Loucy (cell line): ENCODE results near the gene SH3BP5.

ENCODE experiments used
- EZH2phosphoT487 ChIP-seq: fragments of 200-600 bp; IDR thresholded peaks from 2 replicates; pipeline ENCODE4 v1.6.1; 2018; ENCODE audit warnings: antibody characterized with exemption, mild to moderate bottlenecking, moderate library complexity, borderline replicate concordance
- TF ChIP-seq, protein P1 (sequence below): fragments of 200-600 bp; sonication (generic); conservative IDR thresholded peaks from 2 replicates; pipeline ENCODE4 v1.5.1; 2014; ENCODE audit warnings: mild to moderate bottlenecking, antibody characterized with exemption, low read length

- TF ChIP-seq, protein P1, sequence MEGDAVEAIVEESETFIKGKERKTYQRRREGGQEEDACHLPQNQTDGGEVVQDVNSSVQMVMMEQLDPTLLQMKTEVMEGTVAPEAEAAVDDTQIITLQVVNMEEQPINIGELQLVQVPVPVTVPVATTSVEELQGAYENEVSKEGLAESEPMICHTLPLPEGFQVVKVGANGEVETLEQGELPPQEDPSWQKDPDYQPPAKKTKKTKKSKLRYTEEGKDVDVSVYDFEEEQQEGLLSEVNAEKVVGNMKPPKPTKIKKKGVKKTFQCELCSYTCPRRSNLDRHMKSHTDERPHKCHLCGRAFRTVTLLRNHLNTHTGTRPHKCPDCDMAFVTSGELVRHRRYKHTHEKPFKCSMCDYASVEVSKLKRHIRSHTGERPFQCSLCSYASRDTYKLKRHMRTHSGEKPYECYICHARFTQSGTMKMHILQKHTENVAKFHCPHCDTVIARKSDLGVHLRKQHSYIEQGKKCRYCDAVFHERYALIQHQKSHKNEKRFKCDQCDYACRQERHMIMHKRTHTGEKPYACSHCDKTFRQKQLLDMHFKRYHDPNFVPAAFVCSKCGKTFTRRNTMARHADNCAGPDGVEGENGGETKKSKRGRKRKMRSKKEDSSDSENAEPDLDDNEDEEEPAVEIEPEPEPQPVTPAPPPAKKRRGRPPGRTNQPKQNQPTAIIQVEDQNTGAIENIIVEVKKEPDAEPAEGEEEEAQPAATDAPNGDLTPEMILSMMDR, result no peak
- no peak for TF ChIP-seq EZH2phosphoT487
These were observed 59.2 kb downstream of the SH3BP5 start for GRCh38 chr3:15273227-15273626.
